NCI-H460 (cell line): ENCODE results near the gene HIRA. TPM values are rescaled to one million over a fixed set of nuclear protein-coding genes. Genes with fewer than 3 reads are reported as not detected.

ENCODE experiments used
- DNase-seq: peaks from one replicate; pipeline ENCODE4 v3.0.0-alpha.2; 2016; ENCODE audit warnings: low read depth; ENCODE audit errors: extremely low read depth
- total RNA-seq: library from RNA; depleted of rRNA; stranded (reverse); fragments of >200 nt; shearing (Covaris generic); gene quantifications from 2 replicates; pipeline ENCODE4 v1.2.3, GENCODE V29; 2014

HIRA gene
- total RNA-seq, 1 experiment from 2014 or later, result 10.7 TPM

DNA sequence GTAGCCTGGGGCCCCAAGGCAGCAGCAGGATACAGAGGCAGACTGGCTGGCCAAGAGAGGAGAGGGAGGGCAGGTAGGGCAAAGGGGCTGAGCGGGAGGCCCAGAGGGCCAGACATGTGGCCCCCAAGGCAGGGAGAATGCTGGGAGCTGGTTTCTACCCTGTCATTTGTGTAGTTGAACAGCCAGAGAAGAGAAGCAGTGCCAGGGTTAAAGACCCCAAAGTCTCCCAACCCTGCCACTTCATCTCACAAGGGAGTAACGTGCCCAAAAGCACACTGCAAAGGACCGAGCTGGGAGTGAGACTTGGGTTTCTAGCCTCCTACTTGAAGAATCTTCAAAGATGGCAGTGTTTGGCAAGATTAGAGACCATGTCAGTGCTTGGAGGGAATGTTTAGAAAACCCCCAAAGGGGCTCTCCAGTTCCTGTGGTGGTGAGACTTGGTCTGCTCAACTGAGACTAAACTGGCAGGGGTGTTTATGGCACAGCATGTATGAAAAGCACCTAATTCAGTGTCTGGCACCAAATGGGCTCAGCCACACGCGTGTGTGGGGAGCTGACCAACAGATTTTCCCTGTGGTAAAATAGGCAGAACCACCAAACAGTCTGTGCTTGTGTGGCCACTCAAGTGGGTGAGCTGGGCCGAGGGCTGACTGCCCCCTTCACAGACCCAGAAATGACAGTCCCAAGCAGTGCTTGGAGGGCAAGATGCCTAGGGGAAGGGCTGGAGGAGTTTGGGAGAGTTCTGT lies 71.8 kb downstream of the HIRA start:
- DNase-seq, result no peak

DNA sequence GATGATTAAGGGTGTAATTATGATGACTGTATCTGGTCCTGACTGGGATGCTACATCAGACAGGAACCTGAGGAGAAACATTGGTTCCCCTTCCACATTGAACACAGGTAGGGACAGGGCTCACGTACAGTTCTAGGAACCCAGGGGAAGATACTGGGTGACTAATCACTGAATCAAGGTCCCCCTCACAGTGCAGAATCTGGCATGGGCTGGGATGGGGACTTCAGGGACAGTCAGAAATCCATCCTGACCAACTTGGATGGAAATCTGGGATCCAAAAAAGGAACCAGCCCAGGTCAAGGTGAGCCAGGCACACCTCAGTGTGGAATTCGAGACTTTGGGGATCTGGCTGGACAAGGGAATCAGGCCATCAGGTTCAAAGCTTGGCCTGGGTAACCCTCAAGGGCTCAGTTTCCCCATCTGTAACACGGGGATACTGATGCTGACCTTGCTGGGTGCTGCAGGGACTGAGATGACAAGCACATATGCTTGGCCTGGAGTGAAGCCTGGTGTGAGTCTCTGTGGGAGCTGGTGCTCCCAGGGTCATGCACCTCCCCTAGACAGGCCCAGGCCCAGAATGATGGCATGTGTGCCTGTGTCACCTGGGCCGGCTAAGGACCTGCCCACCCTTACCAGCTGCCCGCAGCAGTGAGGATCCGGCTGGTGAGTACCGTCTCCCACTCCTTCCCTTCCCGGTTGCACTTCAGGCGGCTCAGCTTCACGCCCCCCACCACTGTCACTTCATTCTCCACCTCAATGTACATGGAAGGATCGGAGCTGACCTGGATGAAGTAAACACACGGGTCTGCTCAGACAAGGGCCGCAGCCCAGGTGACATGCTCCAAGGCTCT lies 72.6 kb downstream of the HIRA start:
- no peak for DNase-seq

DNA sequence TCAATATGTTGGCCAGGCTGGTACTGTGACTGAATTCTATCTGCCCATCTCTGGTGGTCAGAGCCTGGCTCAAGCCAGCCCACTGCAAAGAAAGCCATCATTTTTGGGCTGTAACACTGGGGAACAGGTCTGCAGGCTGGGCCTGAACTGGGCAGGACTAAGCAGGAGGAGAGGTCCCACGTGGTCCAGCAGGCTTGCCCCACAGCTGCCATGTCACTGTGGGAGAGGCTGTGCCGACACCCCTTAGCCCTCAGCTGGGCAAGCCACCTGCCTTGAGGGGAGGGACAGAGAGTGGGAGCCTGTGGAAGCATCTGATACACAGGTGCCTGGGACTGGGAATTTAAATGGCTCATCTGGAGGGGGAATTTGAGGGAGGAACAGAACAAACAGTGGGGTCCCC lies 73.3 kb downstream of the HIRA start:
- no peak for DNase-seq

DNA sequence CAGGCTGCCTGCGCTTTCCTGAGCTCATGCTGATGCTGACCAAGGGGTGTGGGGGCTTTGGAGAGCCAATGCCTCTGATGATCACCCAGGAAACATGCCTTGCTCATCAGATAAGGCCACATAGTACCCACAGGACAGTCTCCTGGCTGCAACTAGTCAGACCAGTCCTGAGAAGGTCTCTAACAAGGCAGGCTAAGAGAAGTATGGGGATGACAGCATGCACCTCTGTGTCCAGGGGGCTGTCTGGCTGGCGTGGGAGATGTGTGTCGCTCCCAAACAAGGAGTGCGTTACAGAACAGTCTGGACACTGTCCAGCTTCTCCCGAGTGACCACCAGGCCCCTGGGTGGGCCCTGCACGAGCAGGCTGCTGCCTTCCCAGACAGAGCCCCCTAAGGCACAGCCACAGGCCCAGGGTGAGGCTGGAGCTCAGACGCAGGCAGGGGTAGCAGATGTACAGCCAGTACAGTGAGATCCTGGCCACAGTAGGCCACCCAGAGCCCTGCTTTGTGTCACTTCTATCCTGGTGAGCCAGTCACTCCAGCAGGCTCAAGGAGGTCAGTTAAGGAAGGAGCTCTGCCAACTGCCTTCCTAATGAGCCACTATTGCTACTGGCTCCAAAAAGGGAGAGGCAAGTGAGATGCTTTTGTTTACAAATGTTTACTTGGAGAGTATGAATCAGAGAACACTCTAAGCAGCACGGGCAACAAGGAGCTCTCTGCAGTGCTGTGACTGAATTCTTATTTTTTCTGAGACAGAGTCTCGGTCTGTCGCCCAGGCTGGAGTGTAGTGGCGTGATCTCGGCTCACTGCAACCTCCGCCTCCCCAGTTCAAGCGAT lies 74.0 kb downstream of the HIRA start:
- no peak for DNase-seq

DNA sequence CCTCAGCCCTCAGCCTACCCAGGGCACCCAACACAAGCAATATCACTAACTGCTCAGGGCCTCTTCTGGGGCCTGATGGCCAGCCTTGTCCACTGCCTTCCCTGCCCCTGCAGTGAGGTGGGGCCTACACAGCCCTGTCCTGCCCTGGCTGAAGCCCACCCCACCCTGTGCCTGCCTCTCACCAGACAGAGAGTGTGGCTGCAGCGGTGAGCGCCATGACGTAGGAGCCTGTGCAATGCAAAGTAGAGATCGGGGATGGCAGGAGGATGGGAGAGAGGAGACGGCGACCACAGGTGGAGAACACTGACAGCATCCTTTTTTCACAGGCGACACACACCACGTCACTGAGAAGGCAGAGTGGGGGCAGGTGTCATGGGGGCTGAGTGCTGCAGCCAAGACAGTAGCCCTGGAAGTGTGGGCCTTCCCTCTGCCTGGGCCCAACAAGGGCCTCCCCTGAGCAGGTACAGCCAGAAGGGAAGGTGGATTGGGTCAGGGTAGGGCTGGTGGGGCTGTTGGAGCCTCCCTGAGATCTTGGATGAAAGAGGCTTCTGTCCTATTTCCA lies 74.7 kb downstream of the HIRA start:
- DNase-seq, result no peak

DNA sequence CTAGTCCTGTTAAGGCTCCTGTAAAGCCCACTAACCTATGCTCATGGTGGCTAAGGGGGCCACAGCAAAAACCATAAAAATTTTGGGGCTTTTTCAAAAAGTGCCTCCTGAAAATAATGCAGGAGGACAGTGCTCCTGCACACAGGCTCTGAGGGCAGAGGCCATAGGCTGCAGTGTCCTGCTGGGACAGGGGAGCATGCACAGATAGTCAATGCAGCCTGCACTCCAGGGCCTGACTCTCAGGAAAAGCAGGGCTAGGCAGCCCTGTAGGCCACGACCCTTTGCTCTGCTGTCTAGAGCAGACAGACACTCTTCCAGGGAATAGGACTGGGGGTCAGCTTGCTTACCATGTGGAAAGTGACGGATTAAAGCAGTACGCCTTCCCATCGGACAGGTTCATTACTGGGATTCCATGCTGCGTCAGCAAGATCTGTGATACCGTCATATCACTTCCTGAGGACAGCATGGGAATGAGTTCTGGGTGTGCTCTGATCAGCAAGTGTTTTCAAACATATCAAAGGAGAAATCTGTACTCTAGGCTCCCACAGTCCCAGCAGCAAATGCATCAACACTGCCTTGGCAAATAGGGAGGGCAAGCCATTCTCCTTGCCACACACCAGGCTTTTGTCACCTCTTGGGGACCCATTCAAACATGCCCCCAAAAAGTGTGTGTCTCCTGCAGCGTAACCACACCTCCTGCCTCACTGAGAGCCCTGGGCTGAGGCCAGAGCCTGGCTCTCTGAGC lies 75.9 kb downstream of the HIRA start:
- DNase-seq, result no peak

DNA sequence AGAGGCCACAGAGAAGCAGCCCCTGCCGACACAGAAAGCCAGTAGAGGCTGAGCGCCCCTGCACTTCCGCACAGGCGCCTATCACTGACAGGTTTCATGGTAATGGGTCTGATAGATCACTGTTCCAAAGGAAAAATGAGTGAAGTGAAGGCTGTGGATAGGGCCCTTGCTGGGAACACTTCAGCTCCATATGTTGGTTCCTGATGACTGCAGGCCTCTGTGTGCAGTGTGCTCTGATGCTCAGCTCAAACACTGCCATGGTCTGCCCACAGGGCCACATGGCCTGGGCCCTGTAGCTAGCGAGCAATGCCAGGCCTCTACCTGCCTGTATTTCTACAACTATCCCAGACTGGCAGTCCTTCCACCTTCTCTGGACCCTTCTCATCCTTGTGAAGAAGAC lies 77.3 kb downstream of the HIRA start:
- no peak for DNase-seq

GRCh38 chr22:19353363-19354131 lies 78.0 kb downstream of the HIRA start:
- DNase-seq, result no peak

DNA sequence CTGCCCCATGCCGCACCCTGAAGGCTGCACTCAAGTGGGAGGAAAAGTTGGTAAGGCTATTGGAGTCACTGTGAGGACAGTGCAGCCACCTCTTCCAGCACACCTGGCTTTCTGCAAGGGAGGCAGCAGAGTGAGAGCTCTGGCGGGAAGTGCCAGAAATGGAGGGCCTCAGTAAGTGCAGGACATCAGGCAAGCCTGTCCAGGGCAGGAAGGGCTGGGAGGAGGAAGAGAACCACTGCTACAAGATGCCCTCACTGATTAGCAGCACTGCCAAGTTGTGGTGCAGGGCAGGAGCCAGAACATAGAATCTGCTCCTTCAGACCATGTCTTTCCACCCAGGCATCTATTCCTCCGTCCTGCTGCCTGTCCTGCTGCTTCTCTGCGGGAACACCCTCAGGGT lies 78.8 kb downstream of the HIRA start:
- no peak for DNase-seq

- no peak for DNase-seq
Measured at GRCh38 chr22:19352217-19352616, 79.3 kb downstream of the HIRA start.

DNA sequence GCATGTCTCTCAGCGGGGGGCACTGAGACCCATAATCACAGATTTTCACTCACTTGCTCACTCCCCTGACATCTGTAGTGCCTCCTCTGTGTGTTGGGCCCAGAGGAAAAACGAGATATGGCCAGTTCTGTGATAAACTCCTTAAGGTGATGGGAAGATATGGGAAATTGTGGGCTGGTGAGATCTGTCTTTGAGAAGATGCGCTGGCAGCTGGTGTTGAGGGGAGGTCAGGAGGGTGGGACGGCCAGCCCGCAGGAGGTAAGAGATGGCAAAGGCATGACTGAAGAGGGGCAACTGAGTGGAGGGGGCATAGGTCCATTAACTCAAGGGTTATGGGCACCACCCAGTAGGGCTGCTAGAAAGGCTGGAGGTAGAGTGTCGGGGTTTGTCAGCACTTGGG lies 79.9 kb downstream of the HIRA start:
- no peak for DNase-seq

DNA sequence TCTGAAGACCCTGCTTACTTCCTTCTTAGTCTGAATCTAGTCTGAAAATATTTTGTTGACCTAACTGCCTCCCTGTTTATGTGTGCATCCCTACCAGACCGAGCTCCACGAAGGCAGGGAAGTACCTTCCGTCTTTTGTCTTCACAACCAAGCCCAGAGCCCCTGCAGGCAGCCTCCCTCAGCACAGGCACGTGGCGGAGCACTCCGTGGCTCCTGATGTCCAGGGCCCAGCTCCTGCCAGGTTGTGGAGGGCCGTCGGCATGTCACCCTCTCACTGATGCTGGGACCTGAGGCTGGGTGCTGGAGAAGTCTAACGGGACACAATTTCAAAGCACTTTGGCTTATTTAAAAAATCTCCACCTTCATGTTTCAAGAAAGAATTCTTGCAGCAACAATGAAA lies 80.6 kb downstream of the HIRA start:
- DNase-seq, result no peak

- DNase-seq, result no peak
Measured at GRCh38 chr22:19350476-19350859, 81.1 kb downstream of the HIRA start.

GRCh38 chr22:19349778-19350475 lies 81.6 kb downstream of the HIRA start:
- no peak for DNase-seq

DNA sequence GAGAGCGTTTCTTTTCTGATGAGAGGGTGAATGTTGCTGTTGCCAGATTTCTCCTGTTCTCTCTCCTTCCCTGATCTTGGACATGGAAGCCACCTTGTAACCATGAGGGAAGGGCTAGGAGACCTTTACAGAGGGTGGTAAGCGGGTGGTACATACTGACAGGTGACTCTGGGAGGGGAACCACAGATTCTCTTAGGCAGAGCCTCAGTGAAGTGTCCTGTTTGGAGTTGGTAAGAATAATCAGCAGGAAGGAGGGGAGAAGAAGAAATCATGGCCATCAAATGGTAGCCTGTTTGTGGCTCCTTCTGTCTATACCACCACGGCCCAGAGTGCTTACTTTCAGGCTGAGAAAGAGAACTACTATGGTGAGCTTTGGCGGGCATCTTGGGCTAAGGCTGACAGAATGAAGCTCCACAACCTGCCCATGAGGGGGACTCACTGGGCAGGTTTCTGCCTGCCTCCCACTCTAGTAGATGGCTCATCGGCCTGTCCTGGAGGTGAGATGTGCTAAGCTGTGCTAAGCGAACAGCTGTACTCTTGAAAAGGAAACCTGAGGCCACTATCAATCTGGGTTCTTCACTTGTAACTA lies 84.8 kb downstream of the HIRA start:
- DNase-seq, result no peak

DNA sequence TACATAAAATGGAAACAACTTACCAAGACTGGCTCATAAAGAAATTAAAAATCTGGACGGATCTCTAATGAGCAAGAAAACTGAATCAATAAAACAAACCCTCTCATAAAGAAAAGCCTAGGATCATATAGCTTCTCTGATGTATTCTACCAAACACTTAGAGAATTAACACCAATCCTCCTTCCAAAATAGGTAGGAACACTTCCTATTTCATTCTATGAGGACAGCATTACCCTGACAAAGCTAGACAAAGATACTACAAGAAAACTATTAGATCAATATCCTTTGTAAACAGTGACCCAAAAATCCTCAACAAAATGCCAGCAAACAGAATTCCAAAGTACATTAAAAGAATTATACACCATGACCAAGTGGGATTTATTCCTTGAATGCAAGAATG lies 87.1 kb downstream of the HIRA start:
- no peak for DNase-seq

DNA sequence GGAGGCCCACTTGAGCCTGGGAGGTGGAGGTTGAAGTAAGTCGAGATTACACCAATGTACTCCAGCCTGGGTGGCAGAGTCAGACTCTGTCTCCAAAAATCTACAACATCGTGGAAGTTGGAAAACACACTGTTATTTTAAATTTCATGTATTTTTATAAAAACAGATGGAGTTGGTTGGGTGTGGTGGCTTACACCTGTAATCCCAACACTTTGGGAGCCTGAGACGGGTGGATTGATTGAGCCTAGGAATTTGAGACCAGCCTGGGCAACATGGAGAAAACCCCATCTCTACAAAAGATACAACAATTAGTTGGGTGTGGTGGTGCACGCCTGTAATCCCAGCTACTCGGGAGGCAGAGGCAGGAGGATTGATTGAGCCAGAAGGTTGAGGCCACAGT lies 88.1 kb downstream of the HIRA start:
- DNase-seq, result no peak

GRCh38 chr22:19341500-19341899 lies 90.0 kb downstream of the HIRA start:
- no peak for DNase-seq

- no peak for DNase-seq
Measured at GRCh38 chr22:19337137-19337536, 94.4 kb downstream of the HIRA start.
